T-helper 2 cell treated with Interferon-gamma antibody and Interleukin-4, amounts not matched to agents 100 ng/mL and 5 ng/mL, for 36 hours (primary cell): ENCODE data around the gene CACNA1A. TPM values are rescaled to one million over a fixed set of nuclear protein-coding genes. Genes with fewer than 3 reads are reported as not detected.
"Not testable (repeated sequence)": the region's sequence is repeated elsewhere in the genome, so short reads cannot be mapped to it uniquely, and the experiment has no call there.

ENCODE experiments used
- intact Hi-C: fragments of 100-400 bp; cut with micrococcal nuclease; formaldehyde crosslinking; loops from one replicate; pipeline ENCODE4 v1.15.1; 2023
- total RNA-seq: library from RNA; stranded (reverse); gene quantifications from 2 replicates; pipeline ENCODE4 v1.2.3, GENCODE V29; 2022

CACNA1A gene
- total RNA-seq, 1 donor from 2014 or later, result 0.48 TPM

- intact Hi-C loops, result no loop called here
These were observed 78.8 kb downstream of the CACNA1A start for GRCh38 chr19:13427273-13428051.

GRCh38 chr19:13425875-13426274 is 80.4 kb downstream of the CACNA1A start:
- intact Hi-C loops, result not testable (repeated sequence)

GRCh38 chr19:13425151-13425550 is 81.1 kb downstream of the CACNA1A start:
- intact Hi-C loops, result no loop called here

GRCh38 chr19:13420780-13421179 is 85.5 kb downstream of the CACNA1A start:
- intact Hi-C loops, result no loop called here

- intact Hi-C loops, result no loop called here
These were observed 89.2 kb downstream of the CACNA1A start for GRCh38 chr19:13417054-13417453.

- intact Hi-C loops, result no loop called here
These were observed 94.4 kb downstream of the CACNA1A start for GRCh38 chr19:13411899-13412298.

- intact Hi-C loops, result no loop called here
These were observed 95.3 kb downstream of the CACNA1A start for GRCh38 chr19:13410946-13411345.

GRCh38 chr19:13408889-13409518 is 97.3 kb downstream of the CACNA1A start:
- intact Hi-C loops, result no loop called here

GRCh38 chr19:13404236-13404635 is 102.0 kb downstream of the CACNA1A start:
- intact Hi-C loops, result no loop called here

GRCh38 chr19:13401388-13401787 is 104.9 kb downstream of the CACNA1A start:
- intact Hi-C loops, result no loop called here

GRCh38 chr19:13400296-13400695 is 106.0 kb downstream of the CACNA1A start:
- intact Hi-C loops, result no loop called here

GRCh38 chr19:13399746-13400145 is 106.5 kb downstream of the CACNA1A start:
- intact Hi-C loops, result no loop called here

GRCh38 chr19:13398780-13399726 is 107.2 kb downstream of the CACNA1A start:
- intact Hi-C loops, result no loop called here

GRCh38 chr19:13398182-13398581 is 108.1 kb downstream of the CACNA1A start:
- intact Hi-C loops, result no loop called here

GRCh38 chr19:13396250-13397080 is 109.8 kb downstream of the CACNA1A start:
- intact Hi-C loops, result no loop called here

GRCh38 chr19:13382633-13382938 is 123.7 kb downstream of the CACNA1A start:
- intact Hi-C loops, result no loop called here

GRCh38 chr19:13381827-13382632 is 124.2 kb downstream of the CACNA1A start:
- intact Hi-C loops, result no loop called here

GRCh38 chr19:13376537-13376936 is 129.7 kb downstream of the CACNA1A start:
- intact Hi-C loops, result no loop called here

GRCh38 chr19:13373599-13373998 is 132.7 kb downstream of the CACNA1A start:
- intact Hi-C loops, result no loop called here

- intact Hi-C loops, result no loop called here
These were observed 135.3 kb downstream of the CACNA1A start for GRCh38 chr19:13370948-13371347.
